ENCODE measurements around the gene NMNAT2.

- TF ChIP-seq CTCF (IDR thresholded peaks at IDR 0.05; ENCODE audit: low read depth, low read length) (no peak), EZH2phosphoT487 (IDR thresholded peaks at IDR 0.05; ENCODE audit: low read depth) (no peak)
These were observed 57.7 kb downstream of the NMNAT2 start for GRCh38 chr1:183360473-183360872.

Data from OCI-LY3 (cell line).